GM12878 (cell line): ENCODE data around the gene FLAD1.

ENCODE experiments used
- CREM ChIP-seq: IDR thresholded peaks from 2 replicates; pipeline ENCODE4 v1.6.1; 2014; ENCODE audit warnings: antibody characterized with exemption, low read depth
- EP300 ChIP-seq, 2 experiments: fragments of 150-350 bp in 1 of 2; IDR thresholded peaks; 2 replicates each; pipeline ENCODE4 v1.6.1; 2011 to 2012; ENCODE audit warnings: low read depth in 2 of 2, low read length in 2 of 2, borderline replicate concordance in 1 of 2, improper control_type of control experiment in 1 of 2, inconsistent platforms in 1 of 2; ENCODE audit not compliant: control insufficient read depth in 1 of 2
- MYB ChIP-seq: fragments of 150-350 bp; IDR thresholded peaks from 2 replicates; pipeline ENCODE4 v1.6.1; 2014; ENCODE audit warnings: mild to moderate bottlenecking, low read depth, low read length, borderline replicate concordance
- NRF1 ChIP-seq: conservative IDR thresholded peaks from 2 replicates; pipeline ENCODE4 v1.6.1; 2011; ENCODE audit warnings: mild to moderate bottlenecking, low read depth, low read length, improper control_type of control experiment
- STAT1 ChIP-seq: fragments of 450-650 bp; conservative IDR thresholded peaks from 2 replicates; pipeline ENCODE4 v1.6.1; 2014; ENCODE audit warnings: antibody characterized with exemption, mild to moderate bottlenecking
- TF ChIP-seq, protein P1 (sequence below), 3 experiments: IDR thresholded peaks in 2 of 3; conservative IDR thresholded peaks in 1 of 3; 2 replicates each; pipeline ENCODE4 v1.5.1; 2011; ENCODE audit warnings: low read depth in 3 of 3, low read length in 3 of 3, mild to moderate bottlenecking in 3 of 3, control low read depth in 2 of 3, moderate library complexity in 2 of 3, inconsistent platforms in 1 of 3, mixed read lengths in 1 of 3; ENCODE audit not compliant: control insufficient read depth in 2 of 3, insufficient read depth in 1 of 3; ENCODE audit errors: extremely low read depth in 1 of 3
- TF ChIP-seq, protein P2 (sequence below): fragments of 450-650 bp; IDR thresholded peaks from 2 replicates; pipeline ENCODE4 v1.6.1; 2016; ENCODE audit warnings: mild to moderate bottlenecking, moderate library complexity, borderline replicate concordance
- TF ChIP-seq, protein P3 (sequence below): IDR thresholded peaks from 2 replicates; pipeline ENCODE4 v1.6.1; 2012; ENCODE audit warnings: low read depth, low read length, improper control_type of control experiment

DNA sequence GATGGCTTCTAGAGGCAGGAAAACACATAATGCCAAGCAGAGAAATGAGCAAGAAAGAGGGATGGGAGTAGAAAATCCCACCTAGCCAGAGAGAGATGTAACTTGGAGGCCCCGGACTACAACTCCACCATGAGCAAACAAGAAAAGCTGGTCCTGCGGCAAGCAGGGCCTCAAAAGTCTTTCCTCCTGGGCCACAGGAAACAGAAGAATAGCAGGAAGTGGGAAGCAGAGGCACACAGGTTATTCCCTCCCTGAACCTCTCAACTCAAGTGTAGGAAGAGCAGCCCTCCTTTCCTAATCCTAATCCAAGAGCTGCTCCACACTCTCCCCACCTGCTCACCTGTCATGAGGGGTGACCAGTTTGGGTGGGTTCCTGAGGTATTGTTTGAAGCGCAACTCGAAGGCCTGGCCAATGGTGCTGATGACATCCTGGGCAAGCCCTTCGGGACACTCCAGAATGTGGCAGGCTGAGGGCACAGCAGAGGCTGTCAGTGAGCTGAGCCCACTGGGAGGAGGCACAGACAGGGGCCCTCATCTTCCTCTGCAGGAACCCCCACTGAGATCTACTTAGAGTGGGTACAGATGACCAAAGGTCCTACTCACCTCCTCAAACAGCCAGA, 15.7 kb upstream of the FLAD1 start:
- TF ChIP-seq, protein P1, sequence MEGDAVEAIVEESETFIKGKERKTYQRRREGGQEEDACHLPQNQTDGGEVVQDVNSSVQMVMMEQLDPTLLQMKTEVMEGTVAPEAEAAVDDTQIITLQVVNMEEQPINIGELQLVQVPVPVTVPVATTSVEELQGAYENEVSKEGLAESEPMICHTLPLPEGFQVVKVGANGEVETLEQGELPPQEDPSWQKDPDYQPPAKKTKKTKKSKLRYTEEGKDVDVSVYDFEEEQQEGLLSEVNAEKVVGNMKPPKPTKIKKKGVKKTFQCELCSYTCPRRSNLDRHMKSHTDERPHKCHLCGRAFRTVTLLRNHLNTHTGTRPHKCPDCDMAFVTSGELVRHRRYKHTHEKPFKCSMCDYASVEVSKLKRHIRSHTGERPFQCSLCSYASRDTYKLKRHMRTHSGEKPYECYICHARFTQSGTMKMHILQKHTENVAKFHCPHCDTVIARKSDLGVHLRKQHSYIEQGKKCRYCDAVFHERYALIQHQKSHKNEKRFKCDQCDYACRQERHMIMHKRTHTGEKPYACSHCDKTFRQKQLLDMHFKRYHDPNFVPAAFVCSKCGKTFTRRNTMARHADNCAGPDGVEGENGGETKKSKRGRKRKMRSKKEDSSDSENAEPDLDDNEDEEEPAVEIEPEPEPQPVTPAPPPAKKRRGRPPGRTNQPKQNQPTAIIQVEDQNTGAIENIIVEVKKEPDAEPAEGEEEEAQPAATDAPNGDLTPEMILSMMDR (IDR thresholded peaks at IDR 0.05 in 2 of 3, conservative IDR thresholded peaks at IDR 0.05 in 1 of 3; ENCODE audit: control insufficient read depth in 2 of 3, extremely low read depth in 1 of 3, insufficient read depth in 1 of 3, low read depth in 3 of 3, low read length in 3 of 3), result no peak
- TF ChIP-seq, protein P2, sequence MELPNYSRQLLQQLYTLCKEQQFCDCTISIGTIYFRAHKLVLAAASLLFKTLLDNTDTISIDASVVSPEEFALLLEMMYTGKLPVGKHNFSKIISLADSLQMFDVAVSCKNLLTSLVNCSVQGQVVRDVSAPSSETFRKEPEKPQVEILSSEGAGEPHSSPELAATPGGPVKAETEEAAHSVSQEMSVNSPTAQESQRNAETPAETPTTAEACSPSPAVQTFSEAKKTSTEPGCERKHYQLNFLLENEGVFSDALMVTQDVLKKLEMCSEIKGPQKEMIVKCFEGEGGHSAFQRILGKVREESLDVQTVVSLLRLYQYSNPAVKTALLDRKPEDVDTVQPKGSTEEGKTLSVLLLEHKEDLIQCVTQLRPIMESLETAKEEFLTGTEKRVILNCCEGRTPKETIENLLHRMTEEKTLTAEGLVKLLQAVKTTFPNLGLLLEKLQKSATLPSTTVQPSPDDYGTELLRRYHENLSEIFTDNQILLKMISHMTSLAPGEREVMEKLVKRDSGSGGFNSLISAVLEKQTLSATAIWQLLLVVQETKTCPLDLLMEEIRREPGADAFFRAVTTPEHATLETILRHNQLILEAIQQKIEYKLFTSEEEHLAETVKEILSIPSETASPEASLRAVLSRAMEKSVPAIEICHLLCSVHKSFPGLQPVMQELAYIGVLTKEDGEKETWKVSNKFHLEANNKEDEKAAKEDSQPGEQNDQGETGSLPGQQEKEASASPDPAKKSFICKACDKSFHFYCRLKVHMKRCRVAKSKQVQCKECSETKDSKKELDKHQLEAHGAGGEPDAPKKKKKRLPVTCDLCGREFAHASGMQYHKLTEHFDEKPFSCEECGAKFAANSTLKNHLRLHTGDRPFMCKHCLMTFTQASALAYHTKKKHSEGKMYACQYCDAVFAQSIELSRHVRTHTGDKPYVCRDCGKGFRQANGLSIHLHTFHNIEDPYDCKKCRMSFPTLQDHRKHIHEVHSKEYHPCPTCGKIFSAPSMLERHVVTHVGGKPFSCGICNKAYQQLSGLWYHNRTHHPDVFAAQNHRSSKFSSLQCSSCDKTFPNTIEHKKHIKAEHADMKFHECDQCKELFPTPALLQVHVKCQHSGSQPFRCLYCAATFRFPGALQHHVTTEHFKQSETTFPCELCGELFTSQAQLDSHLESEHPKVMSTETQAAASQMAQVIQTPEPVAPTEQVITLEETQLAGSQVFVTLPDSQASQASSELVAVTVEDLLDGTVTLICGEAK, result no peak
- TF ChIP-seq CREM, result no peak
- no peak for TF ChIP-seq NRF1
- TF ChIP-seq, protein P3, sequence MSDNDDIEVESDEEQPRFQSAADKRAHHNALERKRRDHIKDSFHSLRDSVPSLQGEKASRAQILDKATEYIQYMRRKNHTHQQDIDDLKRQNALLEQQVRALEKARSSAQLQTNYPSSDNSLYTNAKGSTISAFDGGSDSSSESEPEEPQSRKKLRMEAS, result no peak
- no peak for TF ChIP-seq MYB
- no peak for TF ChIP-seq STAT1
- no peak for TF ChIP-seq EP300 (IDR thresholded peaks at IDR 0.05; ENCODE audit: borderline replicate concordance in 1 of 2, control insufficient read depth in 1 of 2, low read depth in 2 of 2, low read length in 2 of 2)
